Upper lobe of left lung (tissue), 6 donors: Measurements from ENCODE around the gene CARD10. TPM values are rescaled to one million over a fixed set of nuclear protein-coding genes. Genes with fewer than 3 reads are reported as not detected.
A peak's percentile ranks its signal among the peaks of the same experiment; 100 is the strongest.
"Not testable (repeated sequence)": the region's sequence is repeated elsewhere in the genome, so short reads cannot be mapped to it uniquely, and the experiment has no call there.

Experiments
- ATAC-seq, 2 donors: fragments of 200-7000 bp; cut with Tn5 transposase; one replicate each; pipeline ENCODE4 v1.9.1; 2022; ENCODE audit warnings: mild to moderate bottlenecking in 2 of 2, moderate library complexity in 2 of 2; ENCODE audit not compliant: low FRiP score in 2 of 2
- DNase-seq, 2 donors: peaks; one replicate each; pipeline ENCODE4 v3.0.0-alpha.2; 2019 to 2020
- H3K27ac ChIP-seq, 4 donors: fragments of 200-600 bp; sonication (generic); one replicate each; pipeline ENCODE4 v1.5.1; 2016 to 2019
- H3K27me3 ChIP-seq, 4 donors: fragments of 200-600 bp; sonication (generic); one replicate each; pipeline ENCODE4 v1.5.1; 2017 to 2019
- H3K36me3 ChIP-seq, 4 donors: fragments of 200-600 bp; sonication (generic); one replicate each; pipeline ENCODE4 v1.5.1; 2016 to 2019
- H3K4me1 ChIP-seq, 4 donors: fragments of 200-600 bp; sonication (generic); one replicate each; pipeline ENCODE4 v1.5.1; 2018 to 2019
- H3K4me3 ChIP-seq, 4 donors: fragments of 200-600 bp; sonication (generic); one replicate each; pipeline ENCODE4 v1.5.1; 2017 to 2019; ENCODE audit warnings: mild to moderate bottlenecking in 2 of 4, moderate library complexity in 1 of 4
- H3K9me3 ChIP-seq, 4 donors: fragments of 200-600 bp; sonication (generic); one replicate each; pipeline ENCODE4 v1.5.1; 2018 to 2019
- CTCF ChIP-seq, 6 experiments: fragments of 450-650 bp in 4 of 6; fragments of 200-600 bp in 2 of 6; sonication (generic) in 2 of 6; IDR thresholded peaks; one replicate each; pipeline ENCODE4 v1.5.1; 2016 to 2019; ENCODE audit warnings: antibody characterized with exemption in 6 of 6
- EP300 ChIP-seq, 4 donors: sonication (generic); formaldehyde crosslinking; IDR thresholded peaks; one replicate each; pipeline ENCODE4 v1.5.1; 2017; ENCODE audit warnings: antibody characterized with exemption in 4 of 4, control low read depth in 2 of 4
- POLR2A ChIP-seq, 4 donors: fragments of 450-650 bp; IDR thresholded peaks; one replicate each; pipeline ENCODE4 v1.5.1; 2016 to 2017; ENCODE audit warnings: antibody characterized with exemption in 4 of 4, mild to moderate bottlenecking in 2 of 4
- POLR2AphosphoS5 ChIP-seq, 2 donors: sonication (generic); formaldehyde crosslinking; IDR thresholded peaks; one replicate each; pipeline ENCODE4 v1.5.1; 2017; ENCODE audit warnings: antibody characterized with exemption in 2 of 2
- WGBS, 2 donors: methylation state at CpG; one replicate each; pipeline ENCODE4 v1.1.5; 2017 to 2018; 5-methylcytosine and 5-hydroxymethylcytosine counted together
- total RNA-seq, 6 donors: library from RNA; depleted of rRNA in 4 of 6; stranded (reverse); fragments of >200 nt in 4 of 6; gene quantifications; one replicate each; pipeline versions ENCODE4 v1.1.0 to v1.2.1, GENCODE V29; 2016 to 2021
- donor health status: DM: no; HTN: no; CAD: no; lungs with moderate emphysema.
- donor health status: DM: no; HTN: yes; CAD: no; lungs with severe emphysema.

CARD10 gene
- total RNA-seq, 6 donors from 2014 or later: 6.2 to 19.8 (median 13.6) TPM

DNA sequence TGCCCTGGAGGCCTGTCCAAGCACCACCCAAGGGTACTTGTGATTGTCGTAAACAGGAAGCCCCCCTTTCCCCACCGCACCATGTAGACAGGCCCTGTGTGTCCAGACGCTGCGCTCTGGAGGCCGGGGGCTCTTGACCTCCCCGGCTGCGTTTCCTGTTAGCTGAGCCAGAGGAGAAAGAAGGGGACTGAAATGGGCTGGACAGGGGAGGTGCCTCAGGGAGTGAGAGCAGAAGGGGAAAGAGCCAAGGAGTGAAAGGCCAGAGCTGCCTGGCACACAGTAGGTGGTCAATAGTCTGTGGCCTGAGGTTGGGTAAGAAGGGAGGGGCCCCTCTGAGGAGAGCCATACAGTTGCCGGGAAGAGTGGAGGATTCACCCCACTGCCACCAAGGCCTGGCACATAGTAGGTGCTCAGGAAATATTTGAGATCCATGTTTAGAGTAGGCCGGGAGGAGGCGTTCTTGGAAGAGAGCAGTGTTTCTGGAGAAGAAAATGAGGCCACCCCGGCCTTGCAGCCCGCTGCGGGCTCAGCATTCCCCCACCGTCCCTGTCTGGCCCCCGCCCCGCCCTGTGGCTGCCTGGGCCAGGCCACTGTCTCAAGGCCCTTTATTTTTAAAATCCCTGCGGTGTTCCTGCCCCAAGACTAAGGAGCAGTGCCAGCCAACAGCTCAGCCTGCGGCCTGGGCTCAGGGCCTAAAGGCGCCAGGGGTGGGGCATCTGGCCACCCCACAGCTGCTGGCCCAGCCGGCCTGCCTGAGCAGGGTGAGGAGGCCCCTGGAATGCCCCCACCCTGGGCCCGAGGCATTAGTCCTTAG is 27.4 kb upstream of the CARD10 start:
- 21 to 29% methylated on average over 19 to 21 of the region's 21 CpGs for WGBS, 2 donors
- no peaks in the 10 kb centered on the region for H3K9me3 ChIP-seq
- no peaks in the 10 kb centered on the region for H3K36me3 ChIP-seq
- no peak overlapping the region for H3K4me3 ChIP-seq
- ATAC-seq (peak; percentile 67 to 71), DNase-seq (peak; percentile 79 to 86)
- TF ChIP-seq POLR2AphosphoS5 (IDR thresholded peaks at IDR 0.05) (peak in 1 of 2 donors; percentile 5), EP300 (IDR thresholded peaks at IDR 0.05) (no peak), POLR2A (IDR thresholded peaks at IDR 0.05) (peak in 1 of 4 donors; percentile 15), CTCF (IDR thresholded peaks at IDR 0.05) (no peak)
- H3K27me3 ChIP-seq: no peaks in the 10 kb centered on the region
- peaks cover 54 to 83% (median 67%) of the 10 kb centered on the region in 4 donors for H3K4me1 ChIP-seq
- H3K27ac ChIP-seq: peak overlapping the region; percentile 88 to 95 (median 93)

DNA sequence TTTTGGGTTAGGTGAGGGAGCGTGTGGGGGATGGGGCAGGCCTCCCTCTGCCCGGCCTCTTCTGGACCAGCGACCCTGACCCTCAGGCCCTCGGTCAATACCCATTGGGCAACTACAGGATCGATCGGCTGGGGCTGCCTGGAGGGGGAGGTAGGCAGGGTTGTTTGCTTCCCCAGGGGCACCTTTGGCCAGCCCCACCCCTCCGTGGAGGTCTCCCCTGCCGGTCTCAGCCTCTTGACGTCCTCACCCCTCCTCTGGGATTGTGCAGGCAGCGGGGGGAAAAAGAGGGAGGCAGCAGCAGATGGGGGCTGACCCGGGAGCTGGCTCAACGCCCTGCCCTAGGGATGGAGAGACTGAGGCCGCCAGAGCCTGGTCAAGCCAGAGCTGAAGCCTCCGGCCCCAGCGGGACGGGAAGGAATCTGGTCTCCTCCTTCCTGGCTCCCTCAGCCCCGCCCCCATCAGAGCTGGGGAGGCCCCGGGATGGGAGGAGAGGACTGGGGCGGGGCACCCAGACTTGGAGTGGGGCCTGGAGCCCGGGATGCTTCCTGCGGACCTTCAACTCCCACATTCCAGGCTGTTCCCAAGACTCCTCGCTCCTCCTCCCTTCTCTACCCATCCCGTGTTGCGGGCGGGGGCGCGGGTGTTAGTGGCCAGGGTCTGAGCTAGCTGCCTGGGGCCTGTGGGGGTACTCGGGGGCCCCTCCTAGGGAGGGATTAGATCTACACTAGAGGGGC is 26.7 kb upstream of the CARD10 start:
- H3K27me3 ChIP-seq: no peaks in the 10 kb centered on the region
- H3K27ac ChIP-seq: peak overlapping the region; percentile 88 to 95 (median 93)
- H3K9me3 ChIP-seq: no peaks in the 10 kb centered on the region
- peak; percentile 90 to 94 for ATAC-seq
- peak overlapping the region in 3 of 4 donors; percentile 4 to 31 (median 11) for H3K4me3 ChIP-seq
- peaks cover 48 to 82% (median 62%) of the 10 kb centered on the region in 4 donors for H3K4me1 ChIP-seq
- H3K36me3 ChIP-seq: no peaks in the 10 kb centered on the region
- peak; percentile 90 to 92 for DNase-seq
- TF ChIP-seq CTCF (IDR thresholded peaks at IDR 0.05) (no peak), POLR2AphosphoS5 (IDR thresholded peaks at IDR 0.05) (peak; percentile 60 to 77), POLR2A (IDR thresholded peaks at IDR 0.05) (peak in 2 of 4 donors; percentile 42 to 73)
- WGBS, 2 donors: 10 to 12% methylated on average over 12 to 27 of the region's 28 CpGs

GRCh38 chr22:37544955-37545702 is 25.9 kb upstream of the CARD10 start:
- DNase-seq: peak in 1 of 2 donors; percentile 89
- Histone ChIP-seq H3K4me3 (peak overlapping the region in 3 of 4 donors; percentile 4 to 31 (median 11)), H3K27ac (peak overlapping the region; percentile 88 to 95 (median 93)), H3K4me1 (peaks cover 42 to 75% (median 56%) of the 10 kb centered on the region in 4 donors), H3K36me3 (no peaks in the 10 kb centered on the region), H3K27me3 (no peaks in the 10 kb centered on the region), H3K9me3 (no peaks in the 10 kb centered on the region)
- 19 to 43% methylated on average over 5 to 11 of the region's 11 CpGs for WGBS, 2 donors
- ATAC-seq: peak; percentile 68 to 80
- TF ChIP-seq EP300 (IDR thresholded peaks at IDR 0.05) (peak in 1 of 4 donors; percentile 40), CTCF (IDR thresholded peaks at IDR 0.05) (peak; percentile 72 to 89 (median 80)), POLR2A (IDR thresholded peaks at IDR 0.05) (no peak)

GRCh38 chr22:37542959-37543358 is 23.7 kb upstream of the CARD10 start:
- ATAC-seq: no peak
- Histone ChIP-seq H3K27me3 (no peaks in the 10 kb centered on the region), H3K4me3 (no peak overlapping the region), H3K9me3 (no peaks in the 10 kb centered on the region), H3K36me3 (no peaks in the 10 kb centered on the region), H3K4me1 (peaks cover 46 to 64% (median 49%) of the 10 kb centered on the region in 4 donors), H3K27ac (no peak overlapping the region)
- no peak for DNase-seq
- WGBS, 2 donors: 91 to 96% methylated on average over 7 of the region's 7 CpGs
- TF ChIP-seq POLR2A (IDR thresholded peaks at IDR 0.05) (no peak), CTCF (IDR thresholded peaks at IDR 0.05) (no peak)

GRCh38 chr22:37542416-37542815 is 23.2 kb upstream of the CARD10 start:
- not testable (repeated sequence) for H3K9me3 ChIP-seq, H3K4me3 ChIP-seq, H3K27me3 ChIP-seq, H3K36me3 ChIP-seq, ATAC-seq, DNase-seq
- Histone ChIP-seq H3K4me1 (peaks cover 41 to 58% (median 45%) of the 10 kb centered on the region in 4 donors), H3K27ac (peak overlapping the region; percentile 2 to 70 (median 50))
- WGBS, 2 donors: 95 to 99% methylated on average over 4 of the region's 4 CpGs

GRCh38 chr22:37539790-37540189 is 20.6 kb upstream of the CARD10 start:
- not testable (repeated sequence) for H3K9me3 ChIP-seq, H3K27ac ChIP-seq, H3K36me3 ChIP-seq, DNase-seq, H3K27me3 ChIP-seq, ATAC-seq, H3K4me3 ChIP-seq
- WGBS, 2 donors: 91 to 92% methylated on average over 6 of the region's 6 CpGs
- H3K4me1 ChIP-seq: peaks cover 16 to 32% (median 19%) of the 10 kb centered on the region in 4 donors
